HG02642 (cell line): ENCODE results near the gene BICRAL.
A peak's percentile ranks its signal among the peaks of the same experiment; 100 is the strongest.
"Not testable (repeated sequence)": the region's sequence is repeated elsewhere in the genome, so short reads cannot be mapped to it uniquely, and the experiment has no call there.

ENCODE experiments used
- ATAC-seq: cut with Tn5 transposase; IDR thresholded peaks from one replicate; pipeline ENCODE4 v1.9.1; 2021; ENCODE audit warnings: mild to moderate bottlenecking; ENCODE audit not compliant: unreplicated experiment, poor library complexity

BICRAL gene

GRCh38 chr6:42821341-42821668 is 39.5 kb downstream of the BICRAL start:
- no peak for ATAC-seq

- no peak for ATAC-seq
Observed at GRCh38 chr6:42821846-42822245, 40.0 kb downstream of the BICRAL start.

GRCh38 chr6:42829561-42830092 is 47.8 kb downstream of the BICRAL start:
- no peak for ATAC-seq

GRCh38 chr6:42831237-42831636 is 49.4 kb downstream of the BICRAL start:
- ATAC-seq = no peak

- no peak for ATAC-seq
Observed at GRCh38 chr6:42834056-42834455, 52.2 kb downstream of the BICRAL start.

GRCh38 chr6:42841844-42842584 is 60.2 kb downstream of the BICRAL start:
- ATAC-seq = no peak

GRCh38 chr6:42845327-42845694 is 63.5 kb downstream of the BICRAL start:
- ATAC-seq = no peak

- ATAC-seq = no peak
Observed at GRCh38 chr6:42846505-42846904, 64.7 kb downstream of the BICRAL start.

- no peak for ATAC-seq
Observed at GRCh38 chr6:42848700-42849099, 66.8 kb downstream of the BICRAL start.

- no peak for ATAC-seq
Observed at GRCh38 chr6:42851599-42851998, 69.7 kb downstream of the BICRAL start.

GRCh38 chr6:42860036-42860435 is 78.2 kb downstream of the BICRAL start:
- ATAC-seq = no peak

GRCh38 chr6:42860481-42860880 is 78.6 kb downstream of the BICRAL start:
- no peak for ATAC-seq

GRCh38 chr6:42864602-42865001 is 82.8 kb downstream of the BICRAL start:
- no peak for ATAC-seq

- ATAC-seq = no peak
Observed at GRCh38 chr6:42870145-42870936, 88.5 kb downstream of the BICRAL start.

- no peak for ATAC-seq
Observed at GRCh38 chr6:42871711-42872110, 89.9 kb downstream of the BICRAL start.

GRCh38 chr6:42873313-42873712 is 91.5 kb downstream of the BICRAL start:
- no peak for ATAC-seq

- no peak for ATAC-seq
Observed at GRCh38 chr6:42877695-42878094, 95.8 kb downstream of the BICRAL start.

- peak; percentile 89 for ATAC-seq
Observed at GRCh38 chr6:42879372-42880239, 97.8 kb downstream of the BICRAL start, which contains the start of gene RPL7L1. Gene RPL7L1, plus strand, starts transcription at chr6:42879616. Its CDS starts 295 bp downstream, at chr6:42879911.

- ATAC-seq = not testable (repeated sequence)
Observed at GRCh38 chr6:42880240-42880817, 98.5 kb downstream of the BICRAL start.

- ATAC-seq = not testable (repeated sequence)
Observed at GRCh38 chr6:42880871-42881270, 99.0 kb downstream of the BICRAL start.
